ENCODE data around the gene PRKACA. TPM values are rescaled to one million over a fixed set of nuclear protein-coding genes. Genes with fewer than 3 reads are reported as not detected.

Gene PRKACA
- total and polyA plus RNA-seq, 10 of the 15 experiments (the other 5 are each of a cell fraction or from before 2014, with no cell fraction given): 0.53 to 68.5 (median 11.2) TPM

GRCh38 chr19:14091813-14092462 is 25.6 kb downstream of the PRKACA start (continued):
- TF ChIP-seq BCL3 (IDR thresholded peaks at IDR 0.05; ENCODE audit: borderline replicate concordance, insufficient read depth, low read depth, low read length, poor library complexity, severe bottlenecking) (no peak), ZNF274 (IDR thresholded peaks at IDR 0.05; ENCODE audit: insufficient read depth, insufficient read length) (no peak), RB1 (IDR thresholded peaks at IDR 0.05; ENCODE audit: borderline replicate concordance) (no peak), BACH1 (IDR thresholded peaks at IDR 0.05; ENCODE audit: borderline replicate concordance) (no peak), ZBTB33 (IDR thresholded peaks at IDR 0.05) (no peak), IRF5 (IDR thresholded peaks at IDR 0.05; ENCODE audit: borderline replicate concordance) (no peak), PRDM15 (CRISPR knock-in tag; IDR thresholded peaks at IDR 0.05) (no peak), ELK1 (IDR thresholded peaks at IDR 0.05; ENCODE audit: low read depth, low read length) (no peak), BCLAF1 (IDR thresholded peaks at IDR 0.05) (no peak), SRF (IDR thresholded peaks at IDR 0.05; ENCODE audit: low read depth in 2 of 2, low read length in 2 of 2) (no peak), SPI1 (IDR thresholded peaks at IDR 0.05; ENCODE audit: borderline replicate concordance, insufficient read depth, low read depth, low read length) (no peak), PKNOX1 (IDR thresholded peaks at IDR 0.05) (peak; percentile 95)

Data from GM12878 (cell line).